Mesenteric fat pad (tissue), 1 donor: ENCODE data around the gene OTOG. TPM values are rescaled to one million over a fixed set of nuclear protein-coding genes. Genes with fewer than 3 reads are reported as not detected.
A peak's percentile ranks its signal among the peaks of the same experiment; 100 is the strongest.

ENCODE experiments used
- DNase-seq: peaks from one replicate; pipeline ENCODE4 v3.0.0-alpha.2; 2020; ENCODE audit warnings: low spot score
- total RNA-seq: library from RNA; stranded (reverse); fragmentation: NEBNext Ultra II Directional; extraction: Animal tissue kit (Norgen Biotek cat#: 25700); gene quantifications from one replicate; pipeline ENCODE4 v1.2.1, GENCODE V29; 2021
- donor health status: DM: yes; HTN: yes; CAD: no.

Gene OTOG
- total RNA-seq, 1 donor from 2014 or later = not detected

DNA sequence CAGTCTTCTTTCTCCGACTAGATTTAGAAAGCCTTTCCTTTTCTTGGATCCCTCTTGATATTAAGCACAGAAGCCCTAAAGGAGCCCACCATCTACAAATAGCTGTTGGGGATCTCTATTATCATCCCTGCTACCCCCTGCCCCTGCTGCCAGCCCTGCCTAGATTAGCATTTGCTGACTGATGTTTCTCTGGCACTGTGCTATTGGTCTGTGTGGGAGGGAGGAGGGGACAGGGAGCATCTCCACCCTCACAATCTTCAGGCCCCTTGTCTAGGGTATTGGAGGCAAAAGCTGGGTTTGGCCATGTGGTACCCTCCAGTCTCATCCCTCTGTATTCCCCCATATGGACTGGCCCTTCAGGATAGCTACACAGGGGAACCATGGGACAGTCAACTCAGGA lies 9.0 kb upstream of the OTOG start:
- no peak for DNase-seq

DNA sequence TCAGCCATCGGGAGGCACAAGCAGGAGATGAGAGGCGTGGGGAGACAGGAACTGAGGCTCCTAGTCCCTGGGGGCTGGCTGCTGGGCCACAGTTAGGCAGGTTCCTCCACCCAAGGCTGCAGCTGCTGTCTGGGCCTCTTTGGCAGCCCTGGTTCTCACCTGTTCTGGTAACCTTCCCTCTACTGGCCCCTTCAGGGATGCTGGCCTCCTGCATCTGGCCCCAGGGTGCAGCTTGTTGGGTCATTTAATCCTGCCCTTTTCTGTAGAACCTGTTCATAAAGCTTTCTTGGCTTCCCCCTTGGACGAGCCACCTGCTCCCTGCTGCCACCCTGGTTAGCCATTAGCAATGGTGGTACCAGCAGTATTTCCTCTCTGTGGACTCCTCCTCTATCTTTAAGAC lies 8.3 kb upstream of the OTOG start:
- no peak for DNase-seq

DNA sequence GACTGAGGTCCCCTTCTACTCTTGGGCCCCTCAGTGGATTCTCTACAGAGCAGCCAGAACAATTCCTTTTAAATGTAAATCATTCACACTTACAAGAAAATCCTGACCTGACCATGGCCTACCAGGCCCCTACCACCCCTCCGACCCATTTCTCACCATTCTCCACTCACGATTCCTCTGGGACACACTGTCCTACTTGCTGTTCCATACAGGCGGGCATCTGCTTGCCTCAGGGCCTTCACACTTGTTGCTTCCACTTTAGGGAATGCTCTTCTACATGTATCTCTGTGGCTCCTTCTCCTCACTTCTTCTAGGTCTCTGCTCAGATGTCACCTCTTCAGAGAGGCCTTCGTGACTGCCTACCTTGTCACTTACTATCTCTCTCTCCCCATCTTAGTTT lies 6.3 kb upstream of the OTOG start:
- DNase-seq = no peak

DNA sequence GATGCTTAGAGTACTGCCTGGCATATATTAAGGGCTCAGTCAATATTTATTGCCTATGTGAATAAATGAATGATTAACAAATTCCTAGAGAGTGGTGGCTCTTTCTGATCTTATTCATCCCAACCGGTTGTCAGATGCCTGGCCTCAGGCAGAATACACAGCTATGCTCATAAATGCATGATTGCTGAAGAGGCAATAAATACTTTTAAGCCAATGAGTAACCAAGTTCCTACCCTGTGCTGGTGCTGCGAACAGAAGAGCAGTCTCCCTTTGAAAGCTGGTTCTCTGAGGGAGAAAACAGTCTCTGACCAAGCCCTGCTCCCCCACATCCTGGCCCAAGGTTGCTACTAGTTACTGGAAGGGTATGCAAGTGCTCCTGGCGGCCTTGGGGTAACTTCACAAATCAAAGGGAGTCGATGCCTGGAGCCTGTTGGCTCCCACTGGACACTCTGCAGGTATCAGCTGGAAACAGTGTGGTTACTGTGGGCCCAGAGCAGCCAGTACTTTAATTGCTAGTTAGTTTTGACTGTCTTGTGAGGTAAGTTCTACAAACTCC lies 5.7 kb upstream of the OTOG start:
- no peak for DNase-seq

DNA sequence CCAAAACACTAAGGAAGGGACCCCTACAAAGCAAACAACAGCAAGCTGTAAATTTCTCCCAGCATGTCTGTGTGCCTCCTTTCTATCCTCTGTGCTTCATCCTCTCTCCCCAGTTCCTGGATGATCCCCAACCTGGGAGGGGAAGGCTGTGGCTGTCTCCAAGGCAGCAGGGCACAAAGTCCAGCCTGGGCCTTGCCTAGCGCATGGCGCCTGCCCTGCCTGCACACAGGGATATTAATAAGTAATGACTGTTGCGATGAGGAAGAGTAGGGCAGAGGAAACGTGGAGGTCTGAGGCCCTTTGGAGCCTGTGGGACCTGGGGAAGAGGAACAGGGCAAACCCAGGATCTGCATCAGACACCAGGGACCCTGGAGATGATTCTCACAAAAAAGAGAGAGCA lies 4.8 kb upstream of the OTOG start:
- DNase-seq = no peak

DNA sequence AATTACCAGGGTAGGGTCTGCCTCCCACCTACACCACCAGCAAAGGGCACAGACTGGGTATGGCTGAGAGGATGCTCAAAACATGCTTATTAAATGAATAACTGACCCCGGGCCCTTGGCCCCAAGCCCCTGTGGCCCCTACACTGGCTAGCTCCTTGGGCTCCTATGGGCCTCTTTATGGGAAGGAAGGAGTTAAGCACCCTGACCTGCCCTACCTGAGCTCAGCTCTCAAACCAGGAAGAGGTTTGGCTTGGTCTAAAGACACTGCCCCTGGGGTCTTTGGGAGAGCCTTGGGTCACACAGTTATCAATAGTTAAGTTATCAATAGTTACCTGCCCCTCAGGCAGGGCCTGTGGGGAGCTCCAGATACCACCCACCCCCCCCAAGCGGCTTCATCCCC lies 4.0 kb upstream of the OTOG start:
- peak; percentile 59 for DNase-seq

DNA sequence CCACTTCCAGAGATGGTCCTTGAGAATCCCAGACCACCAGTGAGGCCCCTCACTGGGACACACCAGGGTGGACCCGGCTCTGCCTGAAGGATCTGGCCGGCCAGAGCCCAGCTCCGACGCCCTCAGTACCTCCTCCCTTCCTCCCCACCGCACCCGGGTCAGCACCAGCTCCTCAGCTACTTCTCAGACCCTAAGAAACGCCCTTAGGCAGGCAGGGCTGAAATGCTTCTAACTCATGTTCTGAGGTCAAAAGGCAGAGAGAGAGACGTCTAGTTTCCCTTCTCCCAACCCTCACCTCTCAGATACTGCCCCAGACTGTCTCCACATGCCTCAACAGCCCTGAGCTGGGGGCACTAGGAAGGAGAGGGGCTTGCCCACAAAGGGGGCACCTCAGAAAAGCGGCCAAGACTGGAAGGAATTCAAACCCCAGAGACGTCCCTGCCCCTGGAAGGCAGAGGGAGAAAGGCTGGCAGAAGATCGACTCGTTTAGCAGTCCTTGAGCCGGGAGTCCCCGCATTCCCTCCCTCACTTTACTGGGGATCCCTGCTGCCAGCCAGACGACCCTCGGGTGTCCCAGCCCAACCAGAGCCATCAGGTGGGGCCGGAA lies 3.4 kb upstream of the OTOG start:
- DNase-seq = peak; percentile 86

DNA sequence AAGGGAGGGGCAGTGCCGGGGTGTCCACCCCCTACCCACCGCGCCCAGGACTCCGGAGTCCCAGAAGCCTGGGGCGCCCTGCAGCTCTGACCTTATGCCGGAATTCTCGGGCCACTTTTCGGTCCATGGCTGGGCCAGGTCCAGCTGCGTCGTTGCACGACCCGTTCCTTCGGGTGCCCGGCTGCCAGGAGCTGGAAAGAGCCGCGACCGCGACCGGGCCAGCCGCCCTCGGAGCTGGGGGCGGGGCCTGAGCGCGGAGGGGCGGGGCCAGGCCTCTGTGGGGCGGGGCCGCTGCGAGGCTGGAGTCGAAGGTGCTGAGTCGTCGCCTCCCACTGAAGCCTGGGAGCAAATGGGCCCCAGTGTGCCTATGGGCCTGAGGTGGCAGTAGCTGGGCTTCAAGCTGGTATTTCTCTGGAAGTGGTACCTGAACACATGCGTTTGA lies 2.9 kb upstream of the OTOG start, which contains the start of gene USH1C:
USH1C (minus strand) TSS at position 236 of the 442 bp plus-strand sequence; CDS start at position 127, 109 bp downstream.
- DNase-seq = peak; percentile 89

DNA sequence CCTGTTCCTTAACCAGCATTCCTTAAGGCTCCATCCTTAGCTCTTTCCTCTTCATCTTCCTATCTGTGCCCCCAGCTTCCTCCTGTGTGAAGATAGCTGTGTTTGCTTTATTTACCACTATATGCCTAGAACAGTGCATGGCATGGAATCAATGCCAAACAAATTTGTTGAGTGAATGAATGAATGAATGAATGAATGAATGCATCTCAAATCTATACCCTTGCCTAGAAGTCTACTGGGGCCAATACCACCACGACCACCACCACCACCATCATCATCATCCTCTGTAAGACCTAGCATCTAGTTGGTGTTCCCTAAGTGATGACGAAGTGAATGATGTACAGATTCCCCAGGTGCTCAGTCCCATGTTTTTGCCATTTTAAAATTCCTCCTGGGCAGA lies 819 bp upstream of the OTOG start:
- no peak for DNase-seq

DNA sequence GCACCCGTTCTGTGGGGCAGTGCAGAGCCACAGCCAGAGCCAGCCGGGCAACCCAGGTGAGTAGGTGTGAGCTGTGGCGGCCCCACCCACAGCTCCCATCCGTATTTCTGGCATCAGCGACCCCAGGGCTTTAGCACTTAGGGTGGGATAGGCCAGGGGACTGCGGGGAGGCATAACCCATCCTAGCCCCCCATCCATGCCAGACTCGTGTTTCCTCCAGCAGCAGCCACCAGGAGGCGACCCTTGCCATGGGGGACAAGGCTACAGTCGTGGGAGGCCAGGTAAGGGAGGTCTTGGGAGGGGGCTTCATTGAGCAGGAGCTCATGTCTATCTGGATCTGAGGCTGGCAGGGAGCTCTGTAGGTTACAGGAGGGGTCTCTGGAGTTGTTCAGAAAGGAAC lies 873 bp downstream of the OTOG start:
- peak; percentile 83 for DNase-seq

DNA sequence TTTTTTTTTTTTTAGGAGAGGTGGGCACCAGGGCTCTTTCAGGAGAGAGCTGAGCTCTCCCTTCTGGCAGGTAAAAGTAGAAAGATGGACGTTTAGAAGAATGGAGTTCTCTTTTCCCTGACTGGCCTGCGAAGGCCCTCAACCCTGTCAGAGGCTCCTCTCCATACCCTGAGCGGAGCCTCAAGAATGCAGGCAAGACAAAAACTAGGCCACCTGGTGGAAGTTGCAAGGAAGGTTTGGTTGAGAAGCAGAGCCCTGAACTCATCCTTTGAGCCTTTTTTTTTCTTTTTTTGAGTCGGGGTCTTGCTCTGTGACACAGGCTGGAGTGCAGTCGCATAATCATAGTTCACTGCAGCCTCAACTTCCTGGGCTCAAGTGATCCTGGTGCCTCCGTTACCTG lies 1.4 kb downstream of the OTOG start:
- DNase-seq = no peak

DNA sequence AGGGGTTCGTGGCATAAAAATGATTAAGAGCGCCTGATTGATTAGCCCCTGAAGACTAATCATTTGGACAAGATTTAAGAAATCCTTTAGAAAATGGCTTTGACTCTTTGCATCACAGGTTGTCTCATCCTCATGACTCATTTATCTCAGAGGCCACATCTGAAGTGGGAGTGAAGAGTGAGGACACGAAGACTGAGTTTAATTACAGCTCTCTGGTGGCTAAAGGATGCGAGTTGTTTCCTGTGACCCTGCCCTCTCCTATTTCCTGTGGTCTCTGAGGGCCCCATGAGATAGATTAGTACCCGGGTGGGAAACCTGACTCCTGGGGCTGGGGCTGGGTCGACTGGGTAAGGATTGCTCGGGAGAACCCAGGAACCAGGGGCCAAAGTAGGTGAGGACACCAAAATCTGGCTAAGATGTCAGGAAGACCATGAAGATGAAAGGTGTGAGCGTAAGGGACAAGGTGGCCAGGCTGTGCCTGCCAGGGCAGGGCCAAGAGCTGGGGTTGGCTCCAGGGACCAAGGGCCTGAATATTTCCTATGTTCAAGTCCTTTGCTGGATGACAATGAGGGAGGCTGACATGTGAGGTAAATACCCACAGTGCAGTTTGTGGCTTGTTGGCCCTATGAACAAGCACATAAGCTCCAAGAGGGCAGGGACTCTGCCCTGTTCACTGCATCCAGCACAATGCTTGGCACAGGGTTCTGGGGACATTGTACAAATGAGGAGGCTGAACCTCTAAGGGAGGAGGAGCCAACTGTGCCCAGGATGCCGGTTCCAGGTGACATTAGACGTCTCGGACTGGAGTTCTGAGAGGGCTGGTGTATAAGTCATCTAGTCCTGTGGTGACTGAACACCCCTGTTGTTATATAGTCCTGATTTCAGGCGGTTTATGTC lies 3.6 kb downstream of the OTOG start:
- DNase-seq = peak; percentile 75

DNA sequence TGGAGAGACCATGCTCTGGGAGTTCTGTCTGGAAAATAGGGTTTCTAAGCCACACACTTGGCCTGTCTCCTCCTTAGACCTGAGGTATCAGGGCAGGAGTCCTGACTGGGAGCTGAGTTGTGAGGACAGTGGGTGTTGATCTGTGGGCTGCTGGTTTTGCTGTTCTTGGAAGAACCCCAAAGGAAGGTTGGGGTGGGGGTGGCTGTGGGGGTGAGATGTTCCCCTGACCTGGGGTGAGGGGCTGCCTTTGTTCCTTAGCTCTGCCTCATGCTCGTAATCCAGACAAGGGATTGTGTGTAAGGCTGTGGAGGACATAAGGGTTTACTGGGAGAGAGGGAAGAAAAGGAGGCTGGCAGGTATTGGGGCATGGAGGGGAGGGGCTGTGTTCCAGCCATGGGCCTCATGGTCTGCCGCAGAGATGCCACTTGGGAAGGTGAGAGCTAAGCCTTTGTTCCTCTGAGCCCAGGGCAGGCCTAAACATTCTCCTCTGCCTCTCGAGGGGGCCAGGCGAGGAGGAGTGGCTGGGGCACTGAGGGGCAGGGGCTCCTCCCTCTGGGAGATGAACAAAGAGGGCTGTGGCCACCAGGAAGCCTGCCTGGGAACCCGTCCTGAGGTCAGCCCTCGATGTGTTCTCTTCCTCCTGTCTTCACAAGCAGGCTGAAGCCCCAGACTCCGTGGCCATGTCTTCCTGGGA lies 4.4 kb downstream of the OTOG start:
- DNase-seq = peak; percentile 59

DNA sequence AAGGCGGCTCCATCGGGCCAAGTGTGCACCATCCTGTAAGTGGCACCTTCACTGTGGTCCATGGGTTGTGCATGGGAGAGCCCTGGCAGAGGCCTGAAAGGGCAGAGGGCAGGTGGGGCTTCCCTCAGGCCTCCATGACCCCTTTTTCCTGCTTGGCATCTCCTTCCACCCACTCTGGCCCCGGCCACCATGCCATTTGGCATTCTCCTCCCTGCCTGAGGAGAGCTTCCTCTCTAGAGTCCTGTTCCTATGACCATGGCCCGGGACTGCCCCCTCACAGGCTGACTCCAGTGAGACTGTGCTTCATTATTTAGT lies 4.9 kb downstream of the OTOG start:
- DNase-seq = no peak

DNA sequence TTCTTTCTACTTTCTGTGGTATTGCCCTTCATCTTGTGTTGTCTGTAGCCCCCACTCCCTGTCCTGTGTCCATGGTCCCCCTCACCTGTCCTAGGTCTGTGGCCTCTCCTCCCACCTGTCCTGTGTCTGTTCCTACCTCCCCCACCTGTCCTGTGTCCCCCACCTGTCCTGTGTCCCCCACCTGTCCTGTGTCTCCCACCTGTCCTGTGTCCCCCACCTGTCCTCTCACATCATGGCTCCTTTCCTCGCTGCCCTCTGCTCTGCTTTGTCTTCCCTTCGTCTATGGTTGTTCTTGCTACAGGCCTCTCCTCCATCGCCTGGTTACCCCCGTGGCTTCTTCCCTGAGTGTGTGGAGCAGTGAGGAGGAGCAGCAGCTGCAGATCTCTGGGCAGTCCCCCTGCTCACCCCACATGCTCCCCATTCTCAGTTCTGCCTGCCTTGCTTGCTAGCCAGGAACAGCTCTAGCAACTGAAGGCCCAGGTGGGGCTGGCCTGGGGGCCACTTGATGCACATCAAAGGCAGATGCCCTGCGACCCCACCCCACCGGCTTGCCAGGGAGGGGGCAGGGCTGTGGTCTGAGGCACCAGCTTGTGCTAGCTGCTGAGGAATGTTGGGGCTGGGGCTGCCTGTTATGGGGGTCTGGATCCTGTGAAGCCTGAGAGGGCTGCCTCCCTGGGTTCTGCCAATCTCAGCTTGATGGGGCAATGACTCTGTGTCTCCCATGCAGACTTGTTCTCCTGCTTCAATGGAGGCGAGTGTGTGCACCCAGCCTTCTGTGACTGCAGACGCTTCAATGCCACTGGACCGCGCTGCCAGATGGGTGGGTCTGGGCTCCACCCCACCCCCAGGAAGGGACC lies 5.6 kb downstream of the OTOG start:
- DNase-seq = peak; percentile 73

DNA sequence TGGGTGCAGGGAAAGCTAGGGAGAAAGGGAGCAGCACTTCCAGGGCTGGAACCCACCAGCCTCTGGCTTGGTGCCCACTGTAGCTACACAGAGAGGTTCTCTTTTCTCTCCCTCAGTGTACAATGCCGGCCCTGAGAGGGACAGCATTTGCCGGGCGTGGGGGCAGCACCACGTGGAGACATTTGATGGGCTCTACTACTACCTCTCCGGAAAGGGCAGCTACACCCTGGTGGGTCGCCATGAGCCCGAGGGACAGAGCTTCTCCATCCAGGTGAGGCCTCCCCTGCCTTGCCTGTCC lies 6.1 kb downstream of the OTOG start:
- peak; percentile 84 for DNase-seq

DNA sequence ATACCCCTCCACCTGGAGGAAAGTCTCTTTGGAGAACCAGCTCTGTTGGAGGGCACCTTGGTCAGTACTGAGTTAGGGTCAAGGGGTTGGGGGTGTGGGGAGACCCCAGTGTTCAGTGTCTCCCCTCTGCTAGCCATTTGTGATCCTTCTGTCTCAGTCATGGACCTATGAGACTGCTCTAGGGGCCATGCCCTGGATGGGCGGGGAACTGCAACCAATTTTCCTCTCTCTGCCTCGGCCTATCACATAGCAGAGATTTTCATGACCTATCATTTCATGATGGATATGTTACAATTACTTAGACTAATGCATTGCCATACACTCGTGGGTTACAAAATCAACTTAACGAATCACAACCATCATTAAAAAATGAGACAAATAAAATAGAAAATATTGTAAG lies 7.4 kb downstream of the OTOG start:
- DNase-seq = peak; percentile 33

DNA sequence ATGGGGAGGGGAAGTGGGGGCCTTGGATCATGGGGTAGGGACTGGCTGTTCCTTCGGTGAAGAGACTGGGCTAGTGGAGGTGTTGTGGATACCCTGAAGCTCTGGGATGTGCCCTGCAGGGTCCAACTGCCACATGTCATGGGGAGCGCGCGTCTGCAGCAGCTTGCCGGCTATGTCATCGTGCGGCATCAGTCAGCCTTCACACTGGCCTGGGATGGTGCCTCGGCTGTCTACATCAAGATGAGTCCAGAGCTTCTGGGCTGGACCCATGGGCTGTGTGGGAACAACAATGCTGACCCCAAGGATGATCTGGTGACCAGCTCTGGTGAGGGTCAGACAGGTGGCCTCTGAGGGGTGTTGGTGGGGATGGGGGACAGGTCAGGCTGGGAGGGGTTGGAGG lies 9.9 kb downstream of the OTOG start:
- peak; percentile 65 for DNase-seq

DNA sequence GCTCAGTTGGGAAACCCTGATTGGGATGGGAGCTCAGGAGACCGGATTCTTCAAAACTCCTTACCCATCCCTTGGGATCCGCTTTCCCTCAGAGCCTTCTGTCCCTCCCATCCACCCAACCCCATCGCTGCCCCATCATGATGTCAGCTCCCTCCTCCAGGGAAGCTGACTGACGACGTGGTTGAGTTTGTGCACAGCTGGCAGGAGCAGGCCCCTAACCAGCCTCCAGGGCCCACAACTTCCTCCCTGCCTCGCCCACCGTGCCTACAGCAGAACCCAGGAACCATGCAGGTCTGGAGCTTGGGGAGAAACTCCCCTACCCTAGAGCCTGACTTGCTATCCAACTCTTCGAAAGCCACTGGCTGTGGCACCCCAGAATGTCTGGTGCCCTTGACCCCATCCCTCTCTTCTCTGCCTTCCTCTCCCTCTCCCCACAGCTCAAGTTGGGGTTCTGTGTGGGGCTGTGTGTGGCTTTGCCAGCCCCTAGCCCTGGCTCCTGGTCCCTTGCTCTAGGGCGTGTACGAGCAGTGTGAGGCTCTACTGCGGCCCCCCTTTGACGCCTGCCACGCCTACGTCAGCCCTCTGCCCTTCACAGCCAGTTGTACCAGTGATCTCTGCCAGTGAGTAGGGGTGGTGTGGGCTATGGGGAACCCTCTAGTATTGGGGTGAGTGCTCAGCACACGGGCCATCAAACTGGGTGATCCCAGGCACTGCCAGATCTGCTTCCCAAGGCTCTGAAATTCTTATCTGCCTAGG lies 11.1 kb downstream of the OTOG start:
- peak; percentile 49 for DNase-seq

DNA sequence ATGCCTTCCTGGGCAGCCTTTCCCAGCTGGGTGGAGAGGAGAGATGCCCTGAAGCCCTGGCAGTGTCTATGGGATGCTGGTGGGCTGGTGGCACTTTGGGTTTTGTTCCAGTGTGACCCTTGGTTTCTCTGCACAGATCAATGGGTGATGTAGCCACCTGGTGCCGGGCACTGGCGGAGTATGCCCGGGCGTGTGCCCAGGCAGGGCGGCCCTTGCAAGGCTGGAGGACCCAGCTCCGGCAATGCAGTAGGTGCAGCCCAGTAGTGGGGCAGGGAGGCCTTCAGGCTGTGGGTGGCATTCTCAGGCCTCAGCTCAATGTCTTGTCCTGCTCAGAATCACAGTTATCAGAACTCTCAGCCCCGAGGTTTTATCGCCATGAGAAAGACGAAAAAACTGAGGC lies 11.9 kb downstream of the OTOG start:
- DNase-seq = peak; percentile 57
